Measurements from ENCODE around the gene POC1B.

Gene POC1B

DNA sequence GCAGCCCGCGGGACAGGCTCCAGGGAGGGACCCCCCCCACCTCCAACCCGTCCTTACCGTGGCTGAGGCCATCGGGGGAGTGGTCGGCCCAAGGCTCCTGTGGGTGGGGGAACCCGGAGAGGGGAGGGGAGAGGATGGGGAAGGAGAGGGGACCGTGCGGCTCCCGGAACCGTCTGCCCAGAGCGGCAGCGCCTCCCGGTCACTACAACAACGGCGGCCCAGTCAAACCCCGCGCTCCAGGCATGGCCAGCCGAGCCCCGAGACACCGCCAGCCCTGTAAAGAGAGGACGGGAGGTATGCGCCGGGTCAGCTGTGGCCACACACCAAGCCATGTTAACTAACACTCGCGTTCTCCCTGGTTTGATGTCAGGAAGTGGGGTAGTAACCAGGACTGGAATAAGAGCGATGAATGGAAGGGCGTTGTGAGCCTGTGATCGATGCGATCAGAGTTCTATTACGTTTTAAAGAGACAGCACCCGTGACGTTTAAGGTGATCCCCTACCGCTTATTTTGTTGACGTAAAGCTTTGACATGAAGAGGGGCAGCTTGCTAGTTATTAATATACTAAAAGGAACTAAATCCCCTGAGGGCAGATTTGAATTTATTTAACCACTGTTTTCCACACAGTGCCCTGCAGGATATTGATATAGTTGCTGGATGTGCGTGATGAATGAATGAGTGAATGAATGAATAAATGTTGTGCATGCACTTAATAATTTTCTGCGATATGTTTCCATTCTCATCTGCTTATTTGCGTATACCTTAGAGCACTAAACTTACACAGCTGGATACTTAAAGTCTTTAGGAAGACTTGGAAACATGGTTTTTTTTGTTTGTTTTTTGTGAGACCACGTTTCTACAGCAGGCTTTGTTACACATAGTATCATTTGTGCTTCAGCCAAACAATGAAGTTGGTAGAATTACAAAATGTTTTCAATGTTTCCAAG lies at the start of gene POC1B:
POC1B (minus strand) TSS at position 224 of the 947 bp plus-strand sequence; CDS start at position 72, 152 bp downstream.
- intact Hi-C loops (cut with DNase I), result loop anchor here (5.0 kb wide), 1 partner anchor 1384 kb away; the partner anchor contains the start of genes CEP290 and TMTC3

GRCh38 chr12:89575374-89575773 lies 49.5 kb upstream of the POC1B start:
- intact Hi-C loops (cut with DNase I), result no loop called here
- no peak for DNase-seq

More for the DNA sequence above, at the start of gene POC1B:
- peak; percentile 77 to 97 (median 86) for DNase-seq

GRCh38 chr12:89574736-89575208 lies 48.9 kb upstream of the POC1B start:
- no peak for DNase-seq

DNA sequence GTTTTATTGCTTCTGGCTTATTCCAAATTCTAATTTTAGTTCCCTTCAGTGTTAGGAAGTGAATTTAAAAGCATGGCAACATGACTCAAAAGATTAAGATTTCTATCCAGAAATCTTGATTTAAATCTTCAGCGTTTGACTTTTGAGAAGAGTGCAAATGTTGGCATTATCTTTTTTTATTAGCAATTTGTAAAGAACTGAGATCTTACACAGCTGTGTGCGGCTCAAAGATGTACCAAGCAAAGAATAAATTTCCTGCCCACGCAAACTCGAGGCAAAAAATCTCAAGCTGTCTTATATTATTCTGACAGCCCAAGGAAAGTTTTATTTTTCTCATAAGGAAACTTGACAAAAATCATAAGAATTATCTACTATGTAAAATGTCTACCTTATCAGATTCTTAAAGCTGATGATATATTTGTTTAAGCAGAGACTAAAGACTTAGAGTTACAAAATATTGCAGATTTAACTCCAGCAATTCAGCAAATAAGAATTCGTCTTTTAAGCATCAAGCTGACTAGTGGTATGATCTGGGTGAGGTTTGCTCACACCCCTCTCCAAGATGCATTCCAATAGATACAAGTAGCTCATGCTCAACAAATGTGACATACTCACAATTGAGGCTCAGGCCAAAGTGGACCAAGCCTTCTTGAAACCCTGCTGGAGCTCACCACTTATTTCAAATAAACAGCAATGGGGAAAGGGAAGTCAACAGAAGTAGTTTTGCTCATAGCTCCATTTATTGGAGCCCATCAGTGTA lies 47.4 kb upstream of the POC1B start:
- DNase-seq, result no peak
- intact Hi-C loops (cut with DNase I), result no loop called here

More at GRCh38 chr12:89574736-89575208, 48.9 kb upstream of the POC1B start:
- intact Hi-C loops (cut with DNase I), result no loop called here

GRCh38 chr12:89571491-89572195 lies 45.8 kb upstream of the POC1B start:
- intact Hi-C loops (cut with DNase I), result no loop called here

DNA sequence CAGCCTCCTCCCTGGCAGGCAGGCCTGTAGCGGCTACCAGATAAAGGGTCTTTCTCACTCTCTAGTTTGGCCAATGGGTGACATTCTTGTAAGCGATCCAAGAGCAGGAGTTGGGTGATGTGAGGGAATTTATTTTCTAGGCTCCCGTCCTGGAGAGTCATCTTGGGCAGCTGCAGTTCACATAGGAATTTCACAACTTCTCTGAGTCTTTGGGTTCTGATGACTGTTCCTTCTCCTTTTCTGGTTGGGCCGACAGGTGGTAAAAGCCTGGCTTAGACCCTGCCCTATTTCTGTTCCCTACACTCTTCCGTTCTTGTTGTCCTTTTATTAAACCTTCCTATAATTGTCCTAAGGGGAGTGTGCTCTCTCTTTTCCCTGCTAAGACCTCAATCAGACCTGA lies 42.6 kb upstream of the POC1B start:
- intact Hi-C loops (cut with DNase I), result no loop called here
- no peak for DNase-seq

More at GRCh38 chr12:89571491-89572195, 45.8 kb upstream of the POC1B start:
- no peak for DNase-seq

DNA sequence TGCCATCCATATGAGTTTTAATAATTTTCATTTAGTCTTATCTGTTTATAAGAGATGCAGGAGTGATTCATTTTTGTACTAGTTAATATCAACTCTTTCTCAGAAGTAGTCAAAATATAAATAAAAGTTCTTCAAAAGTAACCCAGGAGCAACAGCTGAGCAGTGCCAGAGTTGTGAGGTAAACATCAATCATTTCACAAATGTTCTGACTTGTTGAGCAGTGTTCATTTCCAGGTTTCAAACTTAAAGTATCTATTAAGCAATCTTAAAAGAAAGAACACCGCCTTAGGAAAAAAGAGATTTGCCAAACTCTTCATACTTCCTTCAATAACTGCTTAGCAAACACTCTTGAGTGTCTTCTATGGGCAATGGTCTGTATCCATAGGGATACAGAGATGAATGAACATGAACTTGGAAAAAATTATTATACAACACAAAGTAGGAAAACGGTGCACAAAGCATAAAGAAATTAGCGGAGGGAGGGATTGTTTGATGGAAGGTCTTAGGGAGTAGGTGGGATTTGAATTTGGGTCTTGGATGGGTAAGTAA lies 41.9 kb upstream of the POC1B start:
- DNase-seq, result no peak
- intact Hi-C loops (cut with DNase I), result no loop called here

GRCh38 chr12:89566615-89567014 lies 40.8 kb upstream of the POC1B start:
- DNase-seq, result no peak
- intact Hi-C loops (cut with DNase I), result no loop called here

DNA sequence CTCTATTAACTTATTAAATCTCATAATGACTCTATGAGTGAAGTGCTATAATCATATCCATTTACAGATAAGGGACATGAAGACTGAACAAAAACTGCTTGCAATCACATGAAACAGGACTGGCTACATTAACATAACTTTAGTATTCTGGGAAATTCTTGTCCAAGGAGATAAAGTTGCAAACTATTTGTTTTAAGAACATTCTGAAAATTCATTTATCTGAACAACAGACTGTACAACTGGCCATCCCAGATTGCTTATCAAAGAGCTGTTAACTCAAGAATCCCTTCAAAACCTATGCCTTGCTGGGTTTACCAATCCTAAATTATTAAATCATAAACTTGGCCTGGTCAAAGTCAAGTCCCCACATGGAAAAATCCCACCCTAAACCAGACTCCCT lies 39.2 kb upstream of the POC1B start:
- no peak for DNase-seq
- intact Hi-C loops (cut with DNase I), result no loop called here

GRCh38 chr12:89559753-89560152 lies 33.9 kb upstream of the POC1B start:
- intact Hi-C loops (cut with DNase I), result no loop called here
- no peak for DNase-seq

DNA sequence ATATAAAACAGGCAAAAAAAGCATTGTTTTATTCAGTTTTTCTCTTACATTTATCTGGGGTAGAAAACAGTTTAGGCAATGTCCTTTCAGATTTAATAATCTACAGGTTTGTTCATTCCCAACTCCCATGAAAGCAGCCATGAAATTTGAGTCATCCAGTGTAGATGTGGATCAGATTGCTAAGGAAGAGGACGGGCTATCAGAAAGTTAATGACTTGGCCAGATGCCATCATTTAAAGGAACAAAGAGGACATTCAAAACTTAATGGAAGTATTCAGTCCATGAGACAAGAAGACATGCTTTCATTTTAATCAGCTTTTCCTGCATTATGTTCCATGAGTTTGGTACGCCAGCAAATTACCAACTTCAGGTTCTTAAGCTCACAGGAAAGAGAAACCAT lies 31.1 kb upstream of the POC1B start:
- intact Hi-C loops (cut with DNase I), result no loop called here
- no peak for DNase-seq

DNA sequence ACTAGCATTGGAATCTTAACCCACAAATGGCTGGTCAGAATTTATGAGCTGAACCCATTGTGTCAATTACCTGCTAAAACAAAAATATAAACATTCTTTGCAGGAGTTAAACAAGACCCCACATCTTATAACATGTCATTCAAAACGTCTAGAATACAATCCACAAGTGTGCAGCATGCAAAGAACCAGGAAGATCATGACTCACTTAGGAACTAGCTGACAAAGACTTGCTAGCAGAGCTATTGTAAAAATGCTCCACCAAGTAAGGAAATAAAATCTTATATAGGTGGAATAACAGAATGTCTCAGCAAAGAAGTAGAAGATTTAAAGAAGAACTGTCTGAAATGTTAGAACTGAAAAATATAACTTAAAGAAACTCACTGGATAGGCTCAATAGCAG lies 26.5 kb upstream of the POC1B start:
- DNase-seq, result no peak
- intact Hi-C loops (cut with DNase I), result no loop called here

DNA sequence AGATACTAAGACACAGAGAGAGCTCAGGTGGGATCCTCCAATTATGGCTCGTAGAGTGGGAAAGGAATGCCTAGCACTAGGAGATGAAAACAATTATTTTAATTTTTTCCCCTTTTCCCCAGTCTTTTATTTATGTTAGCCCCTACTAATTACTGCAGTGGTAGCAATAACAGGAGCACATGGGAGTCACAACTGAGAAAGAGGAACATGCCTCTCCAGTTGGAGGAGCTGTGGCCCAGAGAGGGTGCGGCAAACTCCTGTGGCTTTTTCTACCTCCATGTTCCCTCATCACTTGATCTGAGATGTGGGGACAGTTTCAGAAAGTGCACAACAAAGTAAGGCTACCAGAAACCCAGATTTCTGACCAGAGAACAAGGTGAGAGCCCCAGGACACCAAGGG lies 25.9 kb upstream of the POC1B start:
- no peak for DNase-seq
- intact Hi-C loops (cut with DNase I), result no loop called here

DNA sequence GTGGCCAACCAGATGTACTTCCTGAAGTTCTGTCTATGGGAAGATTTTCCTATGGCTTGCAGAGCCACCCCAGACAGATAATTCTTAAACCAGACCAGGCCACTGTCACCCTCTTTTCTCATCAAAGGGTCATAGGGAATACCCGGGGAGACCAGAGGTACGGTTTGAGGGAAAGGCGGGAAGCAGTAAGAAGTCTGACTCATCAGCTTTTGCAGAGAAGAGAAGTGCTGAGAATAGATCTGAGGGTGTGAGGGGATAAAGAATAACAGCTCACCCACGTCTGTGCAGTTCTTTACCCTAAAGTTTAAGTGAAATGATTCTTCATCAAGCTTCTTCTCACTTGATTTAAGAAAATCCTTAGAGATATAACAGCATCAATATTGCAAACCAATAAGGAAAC lies 21.3 kb upstream of the POC1B start:
- DNase-seq, result no peak
- intact Hi-C loops (cut with DNase I), result loop anchor here (5.0 to 10.0 kb wide), 2 partner anchors 160 to 1388 kb away; partner anchors contain the start of gene ATP2B1

DNA sequence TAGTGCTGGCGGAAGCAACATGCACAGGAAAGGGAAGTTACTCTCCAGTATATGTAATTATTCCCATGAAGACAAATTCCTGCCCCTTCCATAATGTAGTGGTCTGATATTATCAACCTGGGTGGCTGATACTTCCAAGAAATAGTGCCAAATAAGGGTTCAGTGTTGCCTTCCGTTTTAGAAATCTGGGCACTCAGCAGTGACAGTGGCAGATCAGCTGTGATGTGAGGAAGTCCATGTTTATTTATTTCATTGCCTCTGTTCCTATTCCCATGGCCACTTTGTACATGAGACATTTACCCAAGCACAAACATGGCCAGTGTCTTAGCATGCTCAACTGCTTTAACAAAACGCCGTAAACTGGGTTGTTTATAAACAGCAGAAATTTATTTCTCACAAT lies 20.3 kb upstream of the POC1B start:
- no peak for DNase-seq
- intact Hi-C loops (cut with DNase I), result loop anchor here (5.0 to 10.0 kb wide), 2 partner anchors 161 to 1389 kb away; partner anchors contain the start of gene ATP2B1

DNA sequence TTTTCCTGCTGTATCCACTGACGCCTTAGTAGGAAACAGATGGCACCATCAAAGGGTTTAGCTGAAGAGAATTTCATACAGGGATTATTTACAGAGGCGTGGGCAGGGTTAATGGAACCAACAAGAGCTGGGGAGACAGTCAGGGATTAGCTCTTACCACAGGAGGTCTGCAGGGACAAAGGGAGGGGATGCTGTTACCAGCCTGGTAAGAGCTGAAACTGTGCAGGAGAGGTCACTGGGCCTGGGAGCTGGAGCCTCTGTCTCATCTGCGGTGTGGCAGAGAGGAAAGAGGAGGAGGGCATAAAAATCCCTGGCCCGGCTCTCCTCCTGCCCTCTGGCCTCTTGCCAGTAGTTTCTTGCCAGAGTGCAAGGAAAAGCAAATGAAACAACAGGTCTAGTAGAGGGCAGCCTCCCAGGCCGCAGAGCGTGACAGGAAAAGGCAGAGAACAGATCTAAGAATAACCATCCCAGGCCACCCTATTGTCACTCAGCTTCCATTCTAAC lies 18.9 kb upstream of the POC1B start:
- DNase-seq, result peak in 5 of 10 donors; percentile 13 to 77 (median 15)
- intact Hi-C loops (cut with DNase I), result loop anchor here (5.0 to 10.0 kb wide), 3 partner anchors 163 to 1390 kb away; partner anchors contain the start of gene ATP2B1

DNA sequence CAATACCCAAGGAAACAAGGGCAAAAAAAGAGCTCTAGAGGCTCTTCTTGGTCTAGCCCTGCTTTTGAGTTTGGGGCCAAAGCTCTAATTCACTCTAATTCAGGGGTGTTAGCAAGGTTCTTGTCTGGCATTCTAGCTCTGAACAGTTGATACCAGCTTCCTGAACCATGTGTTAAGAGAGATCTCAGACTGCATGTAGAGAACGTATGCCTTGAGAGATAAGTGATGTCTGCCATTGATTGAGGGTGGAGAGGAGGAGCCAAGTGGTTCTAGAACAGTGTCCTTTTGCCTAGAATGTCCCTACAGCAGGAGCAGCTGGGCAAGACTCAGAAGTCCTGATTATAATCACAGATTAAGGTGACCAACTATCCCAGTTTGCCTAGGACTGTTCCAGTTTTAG lies 18.2 kb upstream of the POC1B start:
- intact Hi-C loops (cut with DNase I), result loop anchor here (5.0 to 10.0 kb wide), 2 partner anchors 558 to 1391 kb away; no protein-coding TSS in a partner anchor
- DNase-seq, result no peak

DNA sequence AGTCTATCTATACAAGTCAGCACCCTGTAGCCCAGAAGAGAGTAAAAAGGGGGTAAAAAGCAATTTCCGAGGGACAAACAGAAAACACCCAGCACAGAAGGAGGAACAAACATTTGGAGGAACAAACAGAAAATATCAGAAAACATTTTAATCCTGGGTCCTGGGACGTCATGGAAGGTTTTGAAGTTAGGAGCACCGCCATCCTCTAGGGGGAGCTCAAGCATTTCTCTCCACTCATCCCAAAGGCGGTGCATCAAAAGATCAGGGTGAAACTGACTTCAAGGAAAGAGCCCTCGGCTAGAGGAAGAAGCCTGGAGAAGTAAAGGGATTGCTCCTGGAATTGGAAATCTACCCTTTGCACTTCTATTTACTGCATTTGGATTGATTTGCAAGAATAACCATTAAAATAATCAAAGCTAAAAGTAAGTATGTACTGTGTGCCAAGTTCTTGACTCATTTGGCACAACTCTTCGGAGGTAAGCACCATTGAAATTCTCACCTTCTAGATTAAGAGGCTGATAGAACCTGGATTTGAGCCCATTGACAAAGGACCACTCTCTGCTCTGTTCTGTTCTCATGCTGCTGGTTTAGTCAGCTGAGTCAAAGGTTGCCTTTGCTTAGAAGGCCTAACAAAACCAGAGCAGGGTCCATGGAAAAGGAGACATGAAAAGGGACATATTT lies 17.2 kb upstream of the POC1B start:
- DNase-seq, result peak in 7 of 10 donors; percentile 31 to 87 (median 60)
- intact Hi-C loops (cut with DNase I), result loop anchor here (2.0 to 10.0 kb wide), 3 partner anchors 559 to 1392 kb away; no protein-coding TSS in a partner anchor

- intact Hi-C loops (cut with DNase I), result loop anchor here (2.0 to 10.0 kb wide), 3 partner anchors 560 to 1393 kb away; no protein-coding TSS in a partner anchor
- no peak for DNase-seq
These were observed 16.4 kb upstream of the POC1B start for GRCh38 chr12:89542236-89542635.

Data from posterior cingulate gyrus (tissue), 11 donors.